HG02678 (cell line): ENCODE data around the gene DLEU7.

Experiments
- ATAC-seq: cut with Tn5 transposase; IDR thresholded peaks from one replicate; pipeline ENCODE4 v1.9.1; 2021; ENCODE audit warnings: mild to moderate bottlenecking, moderate library complexity; ENCODE audit not compliant: unreplicated experiment

Gene DLEU7

DNA sequence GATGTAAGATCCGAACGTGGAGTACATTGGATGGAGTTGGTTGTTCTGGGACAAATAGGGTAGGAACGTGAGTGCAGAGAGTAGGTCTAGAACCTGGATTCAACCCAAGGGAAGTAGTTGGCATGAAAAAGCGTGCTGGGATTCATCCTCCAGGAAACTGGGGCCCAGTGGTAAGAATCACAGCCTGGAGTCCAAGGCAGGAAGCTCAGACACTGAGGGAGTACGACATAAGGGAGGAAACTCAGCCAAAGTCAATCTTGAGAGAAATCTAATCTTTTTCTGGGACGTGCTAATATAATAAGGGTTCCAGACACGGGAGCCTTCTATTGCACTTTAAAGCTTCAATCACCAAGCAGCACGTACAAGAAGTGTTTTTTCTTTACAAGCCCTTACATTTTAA is 46.4 kb downstream of the DLEU7 start:
- ATAC-seq, result no peak

DNA sequence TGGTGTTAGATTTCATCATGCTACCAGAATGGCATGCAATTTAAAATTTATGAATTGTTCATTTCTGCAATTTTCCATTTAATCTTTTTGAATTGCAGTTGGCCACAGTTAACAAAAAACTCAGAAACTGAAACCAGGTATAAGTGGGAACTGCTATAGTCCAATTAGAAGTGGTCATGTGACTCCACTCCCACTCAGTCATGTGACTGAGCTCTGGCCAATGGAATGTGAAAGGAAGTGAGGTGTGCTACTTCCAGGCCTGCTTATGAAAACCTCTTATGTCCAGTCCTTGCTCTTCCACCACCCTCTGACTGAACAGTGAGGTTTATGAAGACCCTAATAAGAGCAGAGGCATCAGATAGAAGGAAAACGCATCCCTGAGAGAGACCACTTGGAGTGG is 47.0 kb downstream of the DLEU7 start:
- no peak for ATAC-seq

GRCh38 chr13:50794226-50794625 is 49.3 kb downstream of the DLEU7 start:
- no peak for ATAC-seq

- ATAC-seq, result no peak
Observed at GRCh38 chr13:50793026-50793425, 50.5 kb downstream of the DLEU7 start.

DNA sequence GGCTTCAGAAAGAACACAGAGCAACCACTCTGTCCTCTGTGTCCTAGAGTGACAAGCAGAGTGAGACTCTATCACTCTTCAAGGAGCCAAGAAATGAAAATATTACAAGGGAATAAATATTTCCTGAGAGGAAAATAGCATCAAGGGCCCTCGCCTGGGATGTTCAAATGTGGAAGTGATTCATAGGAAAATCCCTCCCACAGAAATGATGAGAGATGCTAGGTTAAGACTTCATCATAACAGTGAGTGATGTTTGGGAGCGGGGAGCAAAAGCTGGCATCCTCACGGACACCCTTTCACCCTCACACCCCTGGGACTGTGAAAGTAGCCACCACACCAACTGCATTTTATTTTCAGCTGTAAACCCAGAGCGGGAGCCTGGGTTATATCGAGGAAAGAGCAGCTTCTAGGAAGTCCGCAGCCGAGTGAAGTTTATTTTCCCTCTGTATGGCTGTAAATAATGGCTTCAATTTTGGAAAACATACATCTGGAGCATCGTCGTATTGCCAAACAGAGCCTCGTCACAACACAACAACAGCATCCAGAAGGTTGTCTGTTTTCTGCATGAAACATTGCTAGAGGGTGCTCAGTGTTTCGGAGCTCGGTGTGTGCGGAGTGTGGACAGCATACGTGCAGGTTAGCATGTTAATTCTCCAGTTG is 54.8 kb downstream of the DLEU7 start:
- ATAC-seq, result no peak

DNA sequence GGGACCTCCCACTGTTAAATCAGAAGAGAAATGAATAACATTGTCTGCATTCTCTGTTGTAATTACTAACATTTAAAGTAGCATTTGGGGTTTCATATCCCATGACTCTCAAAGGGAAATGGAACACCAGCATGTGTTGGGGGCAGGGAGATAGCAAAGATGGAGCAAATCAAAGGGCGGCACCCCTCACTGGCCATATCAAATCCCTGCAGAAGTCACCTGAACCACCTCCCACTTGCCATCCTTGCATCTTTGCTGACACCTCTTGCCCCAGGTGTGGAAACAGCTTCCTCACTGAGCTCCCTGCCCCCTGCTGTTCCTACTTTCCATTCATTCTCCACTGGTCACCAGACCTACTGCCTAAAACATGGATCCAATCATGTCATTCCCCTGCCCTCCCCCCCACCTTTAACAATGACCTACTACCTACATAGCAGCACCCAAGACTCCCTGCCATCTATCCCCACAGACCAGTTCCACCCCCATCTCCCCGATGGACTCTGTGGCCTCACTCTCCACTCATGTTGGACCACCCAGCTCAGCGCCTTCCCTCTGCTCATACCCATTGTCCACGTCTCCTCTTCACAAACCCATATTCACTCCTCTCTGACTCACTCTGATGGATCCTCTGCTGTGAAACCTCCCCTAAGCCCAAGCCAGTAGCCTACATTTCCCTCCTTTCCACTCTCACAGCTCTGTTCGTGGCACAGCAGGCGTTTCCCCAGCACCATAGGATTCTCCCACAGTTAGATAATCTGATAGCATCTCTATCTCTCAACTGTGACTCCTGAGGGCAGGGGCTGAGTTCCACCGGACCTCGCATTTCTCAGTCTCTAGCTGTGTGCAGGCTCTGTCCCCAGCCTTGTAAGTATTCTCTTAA is 55.9 kb downstream of the DLEU7 start:
- no peak for ATAC-seq

DNA sequence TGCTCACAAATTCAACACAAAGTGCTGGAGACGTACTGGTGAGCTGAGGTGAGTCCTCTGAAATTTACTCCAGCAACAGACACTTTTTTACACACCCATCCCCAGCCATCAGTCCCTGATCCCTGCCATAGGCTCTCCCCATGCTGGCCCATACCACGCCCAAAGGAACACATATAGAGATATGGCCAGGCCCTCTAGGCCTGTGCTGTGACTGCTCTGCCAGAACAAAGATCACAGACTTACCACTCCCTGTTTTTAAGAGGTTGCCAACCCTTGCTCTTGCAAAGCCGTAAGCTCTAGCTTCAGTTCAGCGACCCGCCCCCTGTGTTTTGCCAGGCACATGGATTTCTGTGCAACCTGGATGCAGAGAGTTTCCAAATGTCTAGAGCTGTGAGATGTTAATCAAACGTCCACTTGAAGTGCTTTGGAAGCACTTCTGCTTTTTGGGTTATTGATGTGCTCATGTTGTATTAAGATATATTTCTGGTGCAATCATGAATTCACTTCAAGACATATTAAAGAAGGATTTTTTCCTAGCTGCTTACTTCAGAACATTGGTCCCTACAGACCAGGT is 59.7 kb downstream of the DLEU7 start:
- no peak for ATAC-seq

- no peak for ATAC-seq
Observed at GRCh38 chr13:50783066-50783465, 60.4 kb downstream of the DLEU7 start.

DNA sequence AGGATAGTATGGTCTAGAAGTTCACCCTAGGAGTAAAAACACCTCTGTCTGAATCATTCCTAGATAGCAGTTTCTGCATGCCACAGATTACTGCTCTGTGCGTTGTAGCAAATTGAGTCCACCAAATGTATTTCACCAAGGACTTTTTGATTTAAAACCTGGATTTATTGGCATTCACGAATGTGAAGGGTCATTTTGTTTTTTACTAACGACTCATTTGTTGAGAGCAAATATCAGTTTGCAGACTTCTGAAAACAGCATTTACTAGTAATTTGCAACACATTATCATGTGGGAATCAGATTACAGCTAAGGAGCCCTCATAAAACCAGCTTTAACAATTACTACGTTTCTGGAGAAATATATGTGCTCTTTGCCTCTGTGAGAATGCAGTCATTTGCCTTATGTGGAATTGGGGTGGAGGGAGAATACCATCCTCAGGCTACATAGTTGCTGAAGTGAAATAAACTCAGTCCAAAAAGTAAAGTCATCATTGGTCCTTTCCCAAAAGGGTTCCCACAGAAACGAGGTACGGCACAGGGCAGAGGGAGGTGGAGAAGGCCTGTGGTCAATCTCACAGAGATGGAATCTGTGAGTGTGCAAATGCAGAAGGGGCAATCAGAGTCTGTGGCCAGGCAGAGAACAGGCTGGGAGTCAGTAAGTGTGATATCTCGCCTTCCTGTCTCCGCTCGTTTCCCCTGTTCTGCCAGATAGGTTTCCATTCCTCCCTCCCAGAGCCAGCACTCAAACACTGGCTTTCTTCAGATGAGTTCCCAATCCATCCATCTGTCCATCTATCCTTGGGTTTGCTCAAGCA is 63.1 kb downstream of the DLEU7 start:
- no peak for ATAC-seq

DNA sequence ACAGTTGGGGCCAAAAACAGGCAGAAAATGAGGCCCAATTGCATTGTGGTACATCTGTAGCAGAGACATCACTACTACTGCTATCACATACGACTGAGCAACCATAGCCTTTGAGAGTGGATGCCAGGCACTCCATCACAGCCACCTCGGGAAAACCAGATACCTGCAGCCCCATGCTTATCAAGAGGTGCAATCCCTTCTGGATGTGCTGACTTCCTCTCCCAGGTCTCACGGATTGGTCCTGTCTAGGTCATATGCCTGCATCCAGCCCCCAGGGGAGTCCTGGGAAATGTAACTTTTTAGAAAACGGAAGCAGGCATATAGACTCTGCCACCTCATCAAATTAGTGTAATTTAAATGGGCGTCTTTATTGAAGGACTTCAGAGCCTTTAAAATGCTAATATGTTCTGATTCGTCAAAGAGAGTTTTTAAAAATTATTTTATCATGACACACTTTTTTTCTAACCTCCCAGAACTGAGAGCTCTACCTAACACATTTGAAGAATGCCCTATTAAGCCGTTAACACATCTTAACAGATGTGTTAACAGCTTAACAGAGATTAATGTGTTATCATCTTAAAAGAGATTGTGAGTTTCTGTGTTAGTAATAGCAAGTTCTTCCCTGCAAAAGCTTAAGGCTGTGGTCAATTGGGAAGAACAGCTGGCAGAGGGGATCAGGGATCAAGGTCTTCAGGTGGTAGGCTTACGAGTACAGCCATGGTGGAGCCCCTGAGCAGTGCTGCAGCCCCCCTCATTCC is 63.9 kb downstream of the DLEU7 start:
- ATAC-seq, result no peak
